ENCODE data around the gene KLF1.

KLF1 gene

DNA sequence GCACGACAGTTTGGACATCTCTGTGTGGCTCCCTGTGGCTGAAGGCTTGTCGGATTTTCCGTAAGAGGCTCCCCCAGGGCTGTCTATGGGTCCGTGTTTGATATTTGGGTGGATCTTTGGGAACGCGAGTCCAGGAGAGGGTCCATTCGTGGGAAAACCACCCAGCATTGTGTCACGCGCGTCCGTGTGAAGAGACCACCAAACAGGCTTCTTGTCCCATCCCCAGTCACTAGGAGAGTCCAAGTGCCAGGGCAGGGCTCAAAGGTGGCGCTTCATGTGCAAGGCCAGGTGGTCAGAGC is 2.4 kb downstream of the KLF1 start (continued):
- TF ChIP-seq ZNF132 (tag by site-specific recombination; IDR thresholded peaks at IDR 0.05; ENCODE audit: borderline replicate concordance) (no peak), ZNF670 (tag by site-specific recombination; IDR thresholded peaks at IDR 0.05; ENCODE audit: low read depth) (no peak), ZNF274 (IDR thresholded peaks at IDR 0.05; ENCODE audit: low read length) (no peak), ZNF274 (tag by site-specific recombination; IDR thresholded peaks at IDR 0.05; ENCODE audit: borderline replicate concordance) (no peak), KLF16 (tag by site-specific recombination; IDR thresholded peaks at IDR 0.05) (no peak), ZFP37 (tag by site-specific recombination; IDR thresholded peaks at IDR 0.05) (no peak)
- TF ChIP-seq, protein P1, sequence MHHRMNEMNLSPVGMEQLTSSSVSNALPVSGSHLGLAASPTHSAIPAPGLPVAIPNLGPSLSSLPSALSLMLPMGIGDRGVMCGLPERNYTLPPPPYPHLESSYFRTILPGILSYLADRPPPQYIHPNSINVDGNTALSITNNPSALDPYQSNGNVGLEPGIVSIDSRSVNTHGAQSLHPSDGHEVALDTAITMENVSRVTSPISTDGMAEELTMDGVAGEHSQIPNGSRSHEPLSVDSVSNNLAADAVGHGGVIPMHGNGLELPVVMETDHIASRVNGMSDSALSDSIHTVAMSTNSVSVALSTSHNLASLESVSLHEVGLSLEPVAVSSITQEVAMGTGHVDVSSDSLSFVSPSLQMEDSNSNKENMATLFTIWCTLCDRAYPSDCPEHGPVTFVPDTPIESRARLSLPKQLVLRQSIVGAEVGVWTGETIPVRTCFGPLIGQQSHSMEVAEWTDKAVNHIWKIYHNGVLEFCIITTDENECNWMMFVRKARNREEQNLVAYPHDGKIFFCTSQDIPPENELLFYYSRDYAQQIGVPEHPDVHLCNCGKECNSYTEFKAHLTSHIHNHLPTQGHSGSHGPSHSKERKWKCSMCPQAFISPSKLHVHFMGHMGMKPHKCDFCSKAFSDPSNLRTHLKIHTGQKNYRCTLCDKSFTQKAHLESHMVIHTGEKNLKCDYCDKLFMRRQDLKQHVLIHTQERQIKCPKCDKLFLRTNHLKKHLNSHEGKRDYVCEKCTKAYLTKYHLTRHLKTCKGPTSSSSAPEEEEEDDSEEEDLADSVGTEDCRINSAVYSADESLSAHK (tag by site-specific recombination; IDR thresholded peaks at IDR 0.05) = no peak
- TF ChIP-seq, protein P2, sequence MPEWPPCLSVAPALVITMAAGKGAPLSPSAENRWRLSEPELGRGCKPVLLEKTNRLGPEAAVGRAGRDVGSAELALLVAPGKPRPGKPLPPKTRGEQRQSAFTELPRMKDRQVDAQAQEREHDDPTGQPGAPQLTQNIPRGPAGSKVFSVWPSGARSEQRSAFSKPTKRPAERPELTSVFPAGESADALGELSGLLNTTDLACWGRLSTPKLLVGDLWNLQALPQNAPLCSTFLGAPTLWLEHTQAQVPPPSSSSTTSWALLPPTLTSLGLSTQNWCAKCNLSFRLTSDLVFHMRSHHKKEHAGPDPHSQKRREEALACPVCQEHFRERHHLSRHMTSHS (tag by site-specific recombination; IDR thresholded peaks at IDR 0.05) = no peak

DNA sequence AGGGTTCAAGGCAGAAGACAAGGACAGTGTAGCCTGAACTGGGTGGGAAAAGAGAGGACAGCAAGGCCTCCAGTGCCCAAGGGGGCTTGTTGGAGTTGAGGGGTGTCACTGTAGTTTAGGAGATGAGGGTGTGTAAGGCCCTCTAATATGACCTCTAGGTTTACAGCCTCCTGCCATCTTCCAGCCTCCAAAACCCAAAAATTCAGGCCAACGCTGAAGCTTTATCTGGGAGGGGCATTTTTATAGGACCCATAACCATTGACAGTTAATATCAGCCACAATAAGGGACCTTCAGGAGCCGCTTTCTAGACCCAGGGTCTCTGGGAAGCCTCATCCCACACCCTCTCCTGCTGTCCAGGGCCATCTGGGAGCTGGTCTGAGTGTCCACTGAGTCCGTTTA is 2.8 kb downstream of the KLF1 start:
- H3K4me3 ChIP-seq (ENCODE audit: low read depth, low read length) = no peak overlapping the region
- TF ChIP-seq ZNF169 (tag by site-specific recombination; IDR thresholded peaks at IDR 0.05) (no peak), SETDB1 (IDR thresholded peaks at IDR 0.05; ENCODE audit: insufficient read length, low read length) (peak; percentile 46)
- CTCF ChIA-PET = interaction anchor here (1.0 to 2.1 kb wide), 5 partner anchors 11 to 47 kb away, joined by 4 to 15 read pairs (median 5); no protein-coding TSS in a partner anchor
- no peaks in the 10 kb centered on the region; a peak in 1 of 3 replicates for H3K36me3 ChIP-seq (ENCODE audit: control insufficient read depth in 2 of 2, insufficient read depth in 1 of 2, low read length in 2 of 2)
- no peak overlapping the region for H3K27ac ChIP-seq (ENCODE audit: extremely low read depth, low read depth, low read length)
- H3K4me1 ChIP-seq (ENCODE audit: control insufficient read depth, insufficient read depth, low read length) = no peaks in the 10 kb centered on the region
- POLR2A ChIA-PET = interaction anchor here (0.6 to 1.6 kb wide), 3 partner anchors 35 to 78 kb away, joined by 3 to 10 read pairs (median 3); partner anchors contain the start of genes FARSA, RNASEH2A and SYCE2
- H3K9me3 ChIP-seq (ENCODE audit: control insufficient read depth, insufficient read depth, low read depth, low read length) = no peaks in the 10 kb centered on the region

DNA sequence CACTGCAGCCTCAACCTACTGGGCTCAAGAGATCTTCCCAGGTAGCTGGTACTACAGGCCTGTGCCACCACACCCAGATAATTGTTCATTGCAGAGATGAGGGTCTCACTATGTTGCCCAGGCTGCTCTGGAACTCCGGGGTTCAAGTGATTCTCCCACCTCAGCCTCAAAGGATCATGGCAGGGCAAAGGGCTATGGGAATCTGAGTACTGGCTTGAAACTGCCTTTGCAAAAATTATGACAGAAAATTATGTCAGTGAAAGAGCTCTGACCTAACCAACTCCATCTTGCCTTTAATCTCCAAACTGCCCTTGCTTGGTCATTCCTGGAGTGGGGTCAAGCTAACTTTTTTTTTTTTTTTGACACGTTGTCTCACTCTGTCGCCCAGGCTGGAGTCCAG is 4.4 kb downstream of the KLF1 start:
- TF ChIP-seq ZNF121 (tag by site-specific recombination; IDR thresholded peaks at IDR 0.05) = peak; percentile 71; the same call in 1 of the 2 replicates
- no peak for TF ChIP-seq GLI4 (tag by site-specific recombination; IDR thresholded peaks at IDR 0.05)
- H3K4me3 ChIP-seq (ENCODE audit: low read depth, low read length) = no peak overlapping the region
- H3K27ac ChIP-seq (ENCODE audit: extremely low read depth, low read depth, low read length) = no peak overlapping the region
- ChIA-PET CTCF (interaction anchor here (0.6 to 4.0 kb wide), 5 partner anchors 8 to 381 kb away, joined by 3 to 29 read pairs (median 6); partner anchors contain the start of gene GCDH), POLR2A (interaction anchor here (0.7 to 4.2 kb wide), 5 partner anchors 8 to 56 kb away, joined by 4 to 42 read pairs (median 8); partner anchors contain the start of genes CALR and GCDH)
- H3K36me3 ChIP-seq (ENCODE audit: control insufficient read depth in 2 of 2, insufficient read depth in 1 of 2, low read length in 2 of 2) = peaks cover 0 to 8% of the 10 kb centered on the region in 2 experiments; a peak in 2 of 3 replicates
- no peaks in the 10 kb centered on the region for H3K4me1 ChIP-seq (ENCODE audit: control insufficient read depth, insufficient read depth, low read length)
- no peaks in the 10 kb centered on the region for H3K9me3 ChIP-seq (ENCODE audit: control insufficient read depth, insufficient read depth, low read depth, low read length)

DNA sequence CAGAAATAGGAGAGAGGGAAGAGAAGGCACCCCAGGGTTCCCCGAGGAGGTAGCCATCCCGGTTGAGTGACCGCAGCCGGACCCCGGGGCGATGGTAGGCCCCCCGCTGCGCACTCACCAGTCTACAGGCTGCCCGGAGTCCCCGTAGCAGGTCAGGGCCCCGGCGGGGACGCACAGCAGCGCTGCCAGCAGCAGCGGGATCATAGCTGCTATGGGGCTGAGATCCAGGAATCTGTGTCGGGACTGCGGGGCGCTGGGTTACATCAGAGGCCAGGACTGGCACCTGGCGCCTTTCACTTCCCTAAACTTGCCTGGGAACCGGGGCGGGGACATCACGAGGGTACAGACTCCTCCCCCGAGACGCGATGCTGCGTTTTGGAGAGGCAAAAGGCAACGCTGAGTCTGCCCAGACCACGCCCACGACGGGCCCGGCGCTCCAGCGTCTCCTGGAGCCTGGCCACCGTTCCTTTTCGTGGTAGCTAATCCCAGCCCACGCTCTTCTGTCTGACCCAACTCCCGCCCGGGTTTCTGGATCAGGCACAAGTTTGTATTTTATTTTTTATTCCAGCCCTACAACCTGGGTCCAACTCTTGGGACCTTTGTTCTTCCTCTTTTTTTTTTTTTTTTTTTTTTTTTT is 5.7 kb downstream of the KLF1 start, which contains the start of gene DNASE2:
Gene DNASE2 (minus strand): TSS at position 278 of the 637 bp plus-strand sequence. CDS start 74 bp downstream, at position 204.
- Histone ChIP-seq H3K27ac (ENCODE audit: extremely low read depth, low read depth, low read length) (peak within 1 kb of the TSS; percentile 66; the same call in 1 of the 2 replicates), H3K36me3 (ENCODE audit: control insufficient read depth in 2 of 2, insufficient read depth in 1 of 2, low read length in 2 of 2) (peaks cover 0 to 8% of the 10 kb centered on the region in 2 experiments; a peak in 2 of 3 replicates), H3K9me3 (ENCODE audit: control insufficient read depth, insufficient read depth, low read depth, low read length) (no peaks in the 10 kb centered on the region), H3K4me3 (ENCODE audit: low read depth, low read length) (peak within 1 kb of the TSS; percentile 84), H3K4me1 (ENCODE audit: control insufficient read depth, insufficient read depth, low read length) (no peaks in the 10 kb centered on the region)
- ChIA-PET CTCF (interaction anchor here (0.6 to 4.0 kb wide), 8 partner anchors 9 to 223 kb away, joined by 3 to 29 read pairs (median 4); partner anchors contain the start of gene GCDH), POLR2A (interaction anchor here (0.8 to 4.2 kb wide), 14 partner anchors 9 to 204 kb away, joined by 3 to 42 read pairs (median 4); partner anchors contain the start of genes CALR, FARSA, GCDH and JUNB)
- TF ChIP-seq ZNF660 (tag by site-specific recombination; IDR thresholded peaks at IDR 0.05) = peak; percentile 80
- TF ChIP-seq ZFHX2 (tag by site-specific recombination; conservative IDR thresholded peaks at IDR 0.05) = peak; percentile 72
- no peak for TF ChIP-seq ZNF350 (tag by site-specific recombination; IDR thresholded peaks at IDR 0.05)
- TF ChIP-seq, protein P3, sequence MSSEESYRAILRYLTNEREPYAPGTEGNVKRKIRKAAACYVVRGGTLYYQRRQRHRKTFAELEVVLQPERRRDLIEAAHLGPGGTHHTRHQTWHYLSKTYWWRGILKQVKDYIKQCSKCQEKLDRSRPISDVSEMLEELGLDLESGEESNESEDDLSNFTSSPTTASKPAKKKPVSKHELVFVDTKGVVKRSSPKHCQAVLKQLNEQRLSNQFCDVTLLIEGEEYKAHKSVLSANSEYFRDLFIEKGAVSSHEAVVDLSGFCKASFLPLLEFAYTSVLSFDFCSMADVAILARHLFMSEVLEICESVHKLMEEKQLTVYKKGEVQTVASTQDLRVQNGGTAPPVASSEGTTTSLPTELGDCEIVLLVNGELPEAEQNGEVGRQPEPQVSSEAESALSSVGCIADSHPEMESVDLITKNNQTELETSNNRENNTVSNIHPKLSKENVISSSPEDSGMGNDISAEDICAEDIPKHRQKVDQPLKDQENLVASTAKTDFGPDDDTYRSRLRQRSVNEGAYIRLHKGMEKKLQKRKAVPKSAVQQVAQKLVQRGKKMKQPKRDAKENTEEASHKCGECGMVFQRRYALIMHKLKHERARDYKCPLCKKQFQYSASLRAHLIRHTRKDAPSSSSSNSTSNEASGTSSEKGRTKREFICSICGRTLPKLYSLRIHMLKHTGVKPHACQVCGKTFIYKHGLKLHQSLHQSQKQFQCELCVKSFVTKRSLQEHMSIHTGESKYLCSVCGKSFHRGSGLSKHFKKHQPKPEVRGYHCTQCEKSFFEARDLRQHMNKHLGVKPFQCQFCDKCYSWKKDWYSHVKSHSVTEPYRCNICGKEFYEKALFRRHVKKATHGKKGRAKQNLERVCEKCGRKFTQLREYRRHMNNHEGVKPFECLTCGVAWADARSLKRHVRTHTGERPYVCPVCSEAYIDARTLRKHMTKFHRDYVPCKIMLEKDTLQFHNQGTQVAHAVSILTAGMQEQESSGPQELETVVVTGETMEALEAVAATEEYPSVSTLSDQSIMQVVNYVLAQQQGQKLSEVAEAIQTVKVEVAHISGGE (tag by site-specific recombination; conservative IDR thresholded peaks at IDR 0.05; ENCODE audit: low read depth) = 0 out of 2 replicates have a peak, but pooled peaks have one; percentile 29
- TF ChIP-seq ZNF2 (tag by site-specific recombination; IDR thresholded peaks at IDR 0.05) = peak; percentile 60; the same call in 1 of the 2 replicates
- TF ChIP-seq ZNF843 (tag by site-specific recombination; IDR thresholded peaks at IDR 0.05) = peak; percentile 20; the same call in 1 of the 2 replicates
- TF ChIP-seq ZNF423 (tag by site-specific recombination; IDR thresholded peaks at IDR 0.05) = peak; percentile 80
- TF ChIP-seq KLF16 (tag by site-specific recombination; IDR thresholded peaks at IDR 0.05) = peak; percentile 67
- no peak for TF ChIP-seq ZNF626 (tag by site-specific recombination; IDR thresholded peaks at IDR 0.05)
- TF ChIP-seq KLF9 (tag by site-specific recombination; IDR thresholded peaks at IDR 0.05; ENCODE audit: low read depth) = peak; percentile 93
- TF ChIP-seq ZNF302 (tag by site-specific recombination; IDR thresholded peaks at IDR 0.05; ENCODE audit: low read depth) = no peak
- peak; percentile 52 for TF ChIP-seq EGR2 (tag by site-specific recombination; IDR thresholded peaks at IDR 0.05; ENCODE audit: low read depth)

Measured in HEK293 (cell line).